G401 (cell line): Measurements from ENCODE around the gene MAGI2. TPM values are rescaled to one million over a fixed set of nuclear protein-coding genes. Genes with fewer than 3 reads are reported as not detected.
A peak's percentile ranks its signal among the peaks of the same experiment; 100 is the strongest.

Experiments
- DNase-seq: peaks from one replicate; pipeline ENCODE4 v3.0.0-alpha.2; 2015; ENCODE audit warnings: low spot score
- in situ Hi-C: cut with HindIII; loops from 2 replicates; pipeline ENCODE4 v1.10.0; 2016; ENCODE audit warnings: low sequenced_read_pairs, mixed read lengths
- total RNA-seq: library from RNA; depleted of rRNA; stranded (reverse); fragments of >200 nt; shearing (Covaris generic); gene quantifications from 2 replicates; pipeline ENCODE4 v1.2.3, GENCODE V29; 2014

The MAGI2 gene
- total RNA-seq, 1 experiment from 2014 or later, result not detected

DNA sequence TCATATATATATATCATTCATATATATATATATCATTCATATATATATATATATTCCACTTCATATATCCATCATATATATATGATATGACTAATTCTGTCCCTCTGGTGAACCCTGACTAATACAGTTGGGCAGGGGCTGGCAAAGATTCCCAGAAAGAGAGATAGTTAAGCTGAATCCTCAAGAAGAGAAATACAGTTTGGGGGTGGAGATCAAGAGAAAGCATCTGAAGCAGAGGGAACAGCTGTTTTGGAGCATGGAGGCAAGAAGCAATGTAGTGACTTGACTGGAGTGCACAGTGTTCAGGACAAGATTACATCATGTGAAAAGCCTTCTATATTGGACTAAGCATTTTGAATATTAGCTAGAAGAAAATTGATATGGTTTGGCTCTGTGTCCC, 540.7 kb downstream of the MAGI2 start:
- no peak for DNase-seq
- in situ Hi-C loops, result no loop called here

DNA sequence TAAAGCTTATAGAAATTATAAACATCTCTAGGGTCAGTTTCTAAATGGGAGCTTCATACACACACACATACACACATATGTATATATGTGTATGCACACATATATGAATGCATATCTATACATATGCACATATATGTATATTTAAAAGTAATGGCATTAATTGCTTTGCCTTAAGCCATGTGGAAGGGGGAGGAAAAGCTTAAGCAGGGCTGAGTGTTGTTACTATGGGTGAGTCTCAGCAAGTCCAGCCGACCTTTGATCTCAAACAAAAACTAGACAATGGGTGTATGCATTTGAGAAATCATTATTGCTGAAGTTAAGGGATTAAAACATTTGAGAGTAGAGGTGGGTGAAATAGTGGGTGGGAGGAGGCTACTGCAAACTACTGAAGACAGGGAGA, 546.7 kb downstream of the MAGI2 start:
- DNase-seq, result no peak
- in situ Hi-C loops, result no loop called here

DNA sequence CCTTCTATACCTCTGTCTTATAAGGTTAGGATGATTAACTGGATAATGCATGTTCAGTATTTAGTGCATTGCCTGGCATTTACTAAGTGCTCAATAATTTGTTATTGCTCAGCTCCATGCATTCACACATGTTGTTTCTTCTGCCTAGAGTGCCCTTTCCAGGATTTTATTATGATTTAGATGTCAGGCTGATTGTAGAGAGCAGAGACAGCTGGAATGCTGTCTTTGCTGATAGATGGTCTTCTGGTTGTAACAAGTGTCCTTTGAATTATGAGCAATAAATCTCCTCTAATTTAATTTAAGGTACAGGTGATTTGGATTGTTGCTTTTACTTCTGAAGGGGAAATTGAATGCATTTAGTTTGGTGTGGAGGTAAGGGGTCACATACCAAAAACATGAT, 548.0 kb downstream of the MAGI2 start:
- in situ Hi-C loops, result no loop called here
- DNase-seq, result no peak

DNA sequence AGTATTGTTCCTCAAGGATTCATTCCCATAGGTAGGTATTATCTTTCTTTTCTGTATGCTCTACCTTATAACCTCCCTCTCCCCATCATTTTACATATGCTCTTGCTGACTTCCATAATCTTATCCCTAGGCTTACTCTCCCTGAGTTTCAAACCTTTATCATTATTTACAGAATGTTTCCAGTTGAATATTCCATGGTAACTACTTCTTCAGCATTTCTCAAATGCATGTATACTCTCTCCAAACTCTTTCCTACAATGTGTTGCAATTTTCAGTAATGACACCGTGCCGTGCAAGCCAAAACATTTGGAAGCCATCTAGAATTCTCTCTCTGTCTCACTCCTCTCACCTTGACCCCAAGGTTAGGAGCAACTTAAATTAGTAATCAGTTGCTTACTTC, 548.5 kb downstream of the MAGI2 start:
- DNase-seq, result no peak
- in situ Hi-C loops, result no loop called here

DNA sequence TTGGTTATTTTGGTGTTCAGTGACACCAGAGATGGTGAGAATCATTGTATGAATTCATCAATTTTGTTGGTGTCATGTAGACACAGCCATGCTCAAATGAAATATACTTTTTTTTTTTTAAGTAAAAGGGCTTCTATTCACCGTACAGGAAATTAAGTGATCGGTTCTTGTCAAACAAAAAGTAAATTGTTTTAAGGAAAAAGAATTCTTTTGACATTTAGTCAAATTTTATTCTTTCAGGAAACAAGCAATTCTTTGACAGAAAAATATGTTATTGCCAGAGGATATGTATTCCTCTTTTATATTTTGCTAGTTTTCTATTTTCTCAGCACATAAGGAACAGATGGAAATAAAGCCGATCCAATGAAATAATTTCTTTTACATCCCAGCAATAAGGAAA, 551.9 kb downstream of the MAGI2 start:
- in situ Hi-C loops, result no loop called here
- DNase-seq, result no peak

DNA sequence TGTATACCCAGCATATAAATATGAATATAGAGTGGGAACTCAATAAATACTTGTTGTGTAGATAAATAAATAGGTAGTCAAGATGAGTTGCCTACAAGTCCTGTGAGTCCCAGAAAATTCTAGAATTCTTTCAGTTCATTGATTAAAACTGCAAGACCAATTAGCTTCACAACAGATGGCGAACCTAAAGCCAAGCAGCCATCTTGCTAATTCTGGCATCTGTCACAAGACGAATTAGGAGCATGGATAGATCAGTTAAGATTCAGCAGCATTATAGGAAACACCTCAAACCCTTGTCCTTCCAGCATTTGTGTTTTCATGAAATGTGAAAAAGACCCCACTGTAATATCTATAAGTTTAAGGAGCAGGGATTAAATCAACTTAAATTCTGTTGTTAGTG, 552.7 kb downstream of the MAGI2 start:
- DNase-seq, result peak; percentile 10
- in situ Hi-C loops, result no loop called here

DNA sequence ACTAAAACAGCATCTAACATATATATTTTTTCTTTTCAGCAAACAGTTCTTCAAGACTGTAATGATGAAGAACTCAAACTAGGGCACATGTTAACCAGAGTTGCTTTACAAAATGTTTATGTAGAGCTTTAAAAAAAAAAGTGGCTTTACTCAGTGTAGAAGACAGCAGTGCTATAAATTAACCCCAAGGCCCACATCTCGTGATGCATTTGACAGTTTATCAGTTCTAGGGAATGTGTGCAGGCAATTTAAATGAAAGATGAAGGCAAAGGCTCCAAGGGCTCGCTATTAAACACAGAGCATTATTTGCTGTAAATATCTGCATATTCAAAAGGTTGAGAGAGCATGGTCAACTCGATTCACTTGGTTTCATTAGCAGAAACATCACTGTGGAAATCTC, 558.1 kb downstream of the MAGI2 start:
- no peak for DNase-seq
- in situ Hi-C loops, result no loop called here

DNA sequence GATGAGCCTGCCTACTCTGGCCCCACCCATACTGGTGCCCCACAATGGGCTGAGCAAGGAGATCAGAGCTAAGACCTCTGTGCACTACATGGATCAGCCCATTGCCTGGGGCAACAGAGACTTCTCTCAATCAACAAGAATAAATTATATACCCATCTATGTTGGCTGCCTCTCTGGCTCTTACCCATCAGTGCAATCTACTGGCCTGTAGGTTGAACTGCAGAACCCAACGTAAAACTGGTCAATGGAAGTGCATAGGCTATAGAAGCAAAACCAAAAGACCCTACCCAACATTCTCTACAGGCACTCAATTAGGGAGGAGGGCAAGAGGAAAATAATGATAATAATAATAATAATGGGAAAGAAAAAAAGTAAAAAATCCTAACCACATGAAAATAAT, 574.3 kb downstream of the MAGI2 start:
- in situ Hi-C loops, result no loop called here
- DNase-seq, result no peak

DNA sequence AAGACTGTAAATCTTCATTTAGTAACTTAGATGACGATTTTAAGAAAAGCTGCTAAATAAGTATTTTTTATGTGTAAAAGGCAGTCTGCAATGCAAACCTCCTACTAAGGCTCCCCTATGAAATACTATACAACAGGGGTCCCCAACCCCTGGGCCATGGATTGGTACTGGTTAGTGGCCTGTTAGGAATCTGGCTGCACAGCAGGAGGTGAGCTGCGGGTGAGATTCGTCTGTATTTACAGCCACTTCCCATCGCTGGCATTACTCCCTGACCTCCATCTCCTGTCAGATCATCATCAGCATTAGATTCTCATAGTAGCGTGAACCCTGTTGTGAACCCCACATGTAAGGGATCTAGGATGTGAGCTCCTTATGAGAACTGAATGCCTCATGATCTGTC, 580.4 kb downstream of the MAGI2 start:
- in situ Hi-C loops, result no loop called here
- DNase-seq, result peak; percentile 28

DNA sequence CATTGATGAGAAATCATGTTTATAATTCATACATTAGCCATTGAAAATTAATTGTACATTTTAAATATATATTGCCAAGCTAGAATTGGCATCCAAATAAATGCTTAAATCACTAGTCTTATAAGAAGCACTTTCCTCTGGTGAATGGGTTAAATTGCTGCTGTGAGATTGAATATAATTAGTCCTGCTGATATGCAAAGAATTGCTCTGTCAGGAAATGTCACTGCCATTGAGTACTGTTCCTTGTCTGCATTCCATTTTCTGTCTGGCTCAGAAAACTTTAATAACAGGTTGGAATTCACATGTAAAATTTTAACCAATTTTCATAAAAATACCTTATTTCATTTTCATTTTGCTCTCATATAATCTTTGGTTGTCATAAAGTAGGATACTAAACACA, 589.1 kb downstream of the MAGI2 start:
- in situ Hi-C loops, result no loop called here
- no peak for DNase-seq

DNA sequence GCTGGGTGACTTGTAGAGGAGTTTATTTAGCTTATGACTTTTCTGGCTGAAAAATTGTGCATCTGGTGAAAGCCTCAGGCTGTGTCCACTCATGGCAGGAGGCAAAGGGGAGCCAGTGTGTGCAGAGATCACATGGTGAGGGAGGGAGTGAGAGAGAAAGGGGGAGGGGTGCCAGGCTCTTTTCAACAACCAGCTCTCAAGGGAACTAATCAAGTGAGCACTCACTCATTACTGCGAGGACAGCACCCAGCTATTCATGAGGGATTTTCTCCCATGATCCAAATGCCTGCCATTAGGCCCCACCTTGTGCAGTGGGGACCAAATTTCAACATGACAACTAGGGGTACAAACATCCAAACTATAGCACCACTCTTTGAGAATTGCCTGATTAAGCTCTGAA, 590.2 kb downstream of the MAGI2 start:
- no peak for DNase-seq
- in situ Hi-C loops, result no loop called here

DNA sequence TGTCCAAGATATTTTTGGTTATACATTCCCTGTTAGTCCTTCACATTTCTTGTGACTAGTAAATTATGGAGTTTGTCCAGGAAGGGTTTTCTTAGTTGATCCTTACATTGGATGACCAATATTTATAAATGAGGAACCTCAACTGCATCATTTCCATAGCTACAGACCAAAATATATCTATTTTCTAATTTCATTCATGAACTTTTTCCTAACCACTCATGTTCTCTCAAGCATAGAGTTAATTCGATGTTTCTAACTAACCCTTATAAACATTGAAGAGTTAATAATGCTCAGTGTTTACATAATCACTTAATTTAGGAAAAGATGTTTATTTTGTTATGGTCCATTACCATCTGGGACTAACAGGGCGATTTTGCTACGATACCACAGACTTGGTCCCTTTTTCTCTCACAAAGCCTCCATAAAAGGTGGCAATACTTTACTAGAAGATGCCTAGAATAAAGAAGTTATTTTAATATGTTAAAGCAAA, 591.0 kb downstream of the MAGI2 start:
- in situ Hi-C loops, result no loop called here

DNA sequence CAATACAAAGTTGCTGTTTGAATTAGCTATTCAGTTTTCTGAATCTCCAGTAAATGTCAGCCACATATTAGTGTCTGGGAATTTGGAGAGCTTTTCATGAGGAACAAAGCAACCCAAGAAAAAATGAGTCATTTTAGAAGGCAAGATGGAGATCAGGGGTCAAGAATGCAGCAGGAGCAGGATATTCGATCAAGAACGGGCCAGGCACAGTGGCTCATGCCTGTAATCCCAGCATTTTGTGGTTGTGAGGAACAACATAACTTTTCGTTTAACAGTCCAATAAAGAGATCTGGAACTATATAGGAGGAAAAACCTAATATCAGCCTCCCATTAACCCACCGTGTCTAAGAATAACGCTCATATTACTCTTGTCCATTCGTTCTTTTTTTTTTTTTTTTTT, 600.5 kb downstream of the MAGI2 start:
- DNase-seq, result no peak
- in situ Hi-C loops, result no loop called here

More for the DNA sequence above, 591.0 kb downstream of the MAGI2 start:
- DNase-seq, result no peak

DNA sequence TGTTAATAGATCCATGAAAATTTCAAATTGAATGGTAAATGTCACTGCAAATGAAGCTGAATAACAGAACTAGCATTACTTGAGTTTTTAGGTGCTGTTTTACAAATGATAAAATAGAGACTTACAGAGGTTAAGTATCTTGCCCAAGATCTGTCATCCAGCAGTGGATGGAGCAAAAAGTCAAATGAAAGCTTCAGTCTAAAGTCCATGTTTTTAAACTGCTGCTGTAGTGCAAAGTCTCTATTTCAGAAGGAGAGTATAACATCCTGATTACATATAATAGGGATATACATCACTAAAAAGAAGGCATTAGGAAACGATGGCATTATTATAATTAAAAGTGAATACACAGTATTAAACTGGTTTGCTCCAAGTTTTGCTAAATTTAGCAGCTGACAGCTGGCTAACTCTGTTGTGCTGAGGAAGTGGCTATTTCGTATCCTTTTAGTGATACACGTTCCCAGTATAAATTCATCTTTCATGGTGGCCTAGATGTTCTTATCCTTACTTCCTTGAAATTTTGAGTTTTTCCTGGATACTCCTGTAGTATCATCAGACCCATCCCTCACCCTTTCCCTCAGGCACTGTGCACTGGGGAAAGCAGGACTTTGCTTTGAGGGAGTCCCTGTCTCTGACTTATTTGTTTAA, 603.2 kb downstream of the MAGI2 start:
- peak; percentile 39 for DNase-seq

DNA sequence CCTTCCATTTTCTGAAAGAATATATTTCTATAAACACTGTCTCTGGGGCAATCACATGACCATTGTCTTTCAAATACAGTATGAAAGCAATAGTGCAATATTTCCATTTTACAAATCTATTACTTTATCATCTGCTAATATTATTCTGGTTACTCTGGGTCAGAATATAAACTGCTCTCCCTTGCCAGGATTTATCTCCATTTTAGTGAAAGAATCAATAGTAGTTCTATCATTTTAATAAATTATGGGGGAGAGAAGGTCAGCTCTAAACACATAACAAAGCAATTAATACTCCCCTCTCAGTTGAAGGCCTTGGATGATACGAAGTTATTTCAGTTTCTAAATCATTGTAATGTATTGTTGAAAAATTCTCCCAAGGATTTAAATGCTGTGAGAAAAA, 608.3 kb downstream of the MAGI2 start:
- in situ Hi-C loops, result no loop called here
- no peak for DNase-seq

More for the DNA sequence above, 603.2 kb downstream of the MAGI2 start:
- in situ Hi-C loops, result no loop called here

DNA sequence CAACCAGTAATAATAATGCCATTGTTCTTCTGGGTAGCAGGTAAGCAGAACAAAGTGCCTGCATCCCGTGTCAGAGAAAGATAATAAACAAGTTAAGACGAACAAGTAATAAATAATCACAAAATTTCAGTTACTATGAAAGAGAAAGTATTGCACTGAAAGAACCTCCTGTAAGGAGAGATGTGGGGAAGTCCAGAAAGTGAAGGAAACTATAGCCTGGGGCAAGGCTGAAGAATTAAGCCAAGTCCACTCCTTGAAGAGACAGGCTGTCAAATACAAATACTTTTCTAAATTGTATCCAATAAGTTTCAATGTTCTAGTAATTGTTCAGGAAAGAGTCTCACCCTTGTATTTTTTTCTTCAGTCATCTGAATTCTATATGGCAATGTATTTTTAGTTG, 611.4 kb downstream of the MAGI2 start:
- in situ Hi-C loops, result no loop called here
- no peak for DNase-seq

DNA sequence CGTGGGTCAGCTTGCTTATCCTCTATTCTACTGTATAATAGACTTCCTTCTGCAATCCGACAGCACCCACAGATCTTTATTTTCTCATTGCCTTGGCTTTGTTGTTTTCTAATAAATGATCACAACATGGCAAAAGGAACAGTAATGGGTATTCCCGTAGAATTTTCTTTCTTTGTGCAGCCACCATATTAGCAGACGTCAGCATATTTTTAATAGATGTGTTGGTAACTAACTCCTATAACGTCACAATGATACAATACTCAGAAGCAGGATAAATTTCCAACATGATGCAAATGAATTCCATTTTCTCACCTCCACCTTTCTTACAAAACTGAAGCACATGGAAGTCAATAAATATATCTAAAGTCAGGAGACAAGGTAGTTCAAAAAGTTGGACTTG, 617.6 kb downstream of the MAGI2 start:
- in situ Hi-C loops, result no loop called here

DNA sequence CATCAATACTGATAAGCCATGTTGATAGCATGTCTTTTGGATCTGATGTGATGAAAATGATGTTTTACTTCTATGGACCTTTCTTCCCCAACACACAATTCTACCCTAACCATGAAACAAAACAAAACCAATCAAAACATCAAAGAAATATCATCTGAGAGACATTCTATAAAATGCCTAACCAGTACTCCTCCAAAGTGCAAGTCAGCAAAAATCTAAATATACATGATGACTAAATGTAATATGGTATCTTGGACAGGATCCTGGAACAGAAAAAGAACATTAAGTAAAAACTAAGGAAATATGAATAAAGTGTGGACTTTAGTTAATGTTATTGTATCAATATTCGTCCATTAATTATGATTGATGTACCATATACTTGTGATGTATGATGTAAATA, 625.1 kb downstream of the MAGI2 start:
- in situ Hi-C loops, result no loop called here
- DNase-seq, result no peak

More for the DNA sequence above, 617.6 kb downstream of the MAGI2 start:
- no peak for DNase-seq

DNA sequence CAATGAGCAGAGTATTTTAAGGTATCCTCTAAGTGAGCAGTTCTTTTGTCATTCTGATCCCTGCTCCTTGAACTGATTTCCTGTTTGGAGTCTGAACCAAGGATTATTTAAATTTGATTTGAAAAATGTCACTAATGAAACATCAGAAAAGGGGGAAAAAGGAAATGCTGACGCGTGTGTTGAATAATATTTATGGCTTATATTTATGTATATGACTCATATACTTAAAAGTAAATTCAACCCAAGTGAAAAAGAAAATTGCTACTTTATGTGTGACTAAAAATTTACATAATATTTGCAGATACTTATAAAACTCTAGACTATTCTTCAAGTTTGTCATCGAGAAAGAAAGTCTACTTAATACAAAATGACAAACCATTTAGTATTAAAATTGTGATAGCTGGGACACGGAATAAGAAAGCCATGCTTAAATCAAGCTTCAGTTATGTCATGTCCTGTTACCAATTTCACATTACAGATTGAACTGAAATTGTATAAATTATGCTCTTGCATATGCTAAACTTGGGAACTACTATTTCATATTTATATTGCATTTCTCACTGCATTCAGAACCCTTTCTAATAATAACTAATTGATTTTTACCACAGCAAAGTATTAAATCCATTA, 649.9 kb downstream of the MAGI2 start:
- in situ Hi-C loops, result no loop called here
- DNase-seq, result no peak

DNA sequence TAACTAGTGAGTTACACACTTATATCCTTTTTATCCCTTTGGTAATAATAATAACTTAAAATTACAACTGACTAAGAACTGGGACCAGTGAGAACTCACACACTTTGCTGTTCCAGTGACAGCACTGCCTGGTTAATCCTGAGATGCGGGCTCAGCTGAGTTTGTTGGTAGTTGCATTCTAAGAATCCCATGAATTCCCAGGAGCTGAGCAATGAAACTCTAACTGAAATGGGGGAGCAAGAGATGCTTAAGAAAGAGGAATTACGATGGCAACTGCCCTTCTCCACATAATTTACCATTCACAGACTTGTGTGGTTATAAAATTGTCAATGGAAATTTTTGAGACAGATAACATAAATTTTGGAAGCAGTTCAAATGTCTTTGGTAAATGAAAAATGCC, 659.4 kb downstream of the MAGI2 start:
- no peak for DNase-seq
- in situ Hi-C loops, result no loop called here

DNA sequence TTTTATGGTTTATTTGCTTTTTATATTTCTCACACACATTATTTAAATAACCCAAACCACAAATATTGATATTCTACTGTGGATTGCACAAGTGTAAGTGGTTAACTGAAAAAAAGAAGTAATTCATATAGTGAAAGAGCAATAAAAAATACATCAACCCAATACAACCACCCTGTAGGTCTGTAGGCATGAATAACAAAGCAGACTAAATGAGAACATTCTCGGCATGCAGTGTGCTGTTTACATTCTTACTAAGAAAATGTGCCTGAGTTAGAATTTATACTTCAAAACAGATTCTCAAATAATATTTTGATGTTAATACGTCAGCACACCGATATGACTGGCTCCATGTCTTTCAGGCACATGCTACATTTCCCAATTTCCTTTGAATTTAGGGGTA, 660.8 kb downstream of the MAGI2 start:
- in situ Hi-C loops, result no loop called here
- DNase-seq, result no peak
